HepG2 (cell line): Measurements from ENCODE around the gene MYH3. TPM values are rescaled to one million over a fixed set of nuclear protein-coding genes. Genes with fewer than 3 reads are reported as not detected.
A peak's percentile ranks its signal among the peaks of the same experiment; 100 is the strongest.

ENCODE experiments used
- FOXP1 ChIP-seq, 2 experiments: fragments of 450-650 bp in 1 of 2; IDR thresholded peaks; 2 replicates each; pipeline ENCODE4 v1.6.1; 2017 to 2018; ENCODE audit warnings: antibody characterized with exemption in 1 of 2
- HNRNPL ChIP-seq: fragments of 200-400 bp; formaldehyde crosslinking; IDR thresholded peaks from 2 replicates; pipeline ENCODE4 v1.6.1; 2017; ENCODE audit warnings: mild to moderate bottlenecking, low read depth, low read length
- MEIS1 ChIP-seq: sonication (generic); formaldehyde crosslinking; IDR thresholded peaks from 2 replicates; pipeline ENCODE4 v1.9.0; 2021; ENCODE audit warnings: mild to moderate bottlenecking, missing genetic modification reagents, moderate library complexity, borderline replicate concordance
- NFE2 ChIP-seq: sonication (generic); formaldehyde crosslinking; IDR thresholded peaks from 2 replicates; pipeline ENCODE4 v1.4.0; 2020; ENCODE audit warnings: missing genetic modification reagents
- NR2F2 ChIP-seq: IDR thresholded peaks from 2 replicates; pipeline ENCODE4 v1.6.1; 2012; ENCODE audit warnings: low read depth, inconsistent platforms, borderline replicate concordance
- PAWR ChIP-seq: sonication (generic); formaldehyde crosslinking; IDR thresholded peaks from 2 replicates; pipeline ENCODE4 v1.4.0; 2020; ENCODE audit warnings: missing genetic modification reagents, mild to moderate bottlenecking, borderline replicate concordance
- RAD21 ChIP-seq: fragments of 450-650 bp; formaldehyde crosslinking; IDR thresholded peaks from 2 replicates; pipeline ENCODE4 v1.5.0; 2020; ENCODE audit warnings: mild to moderate bottlenecking
- STAG1 ChIP-seq: sonication (generic); formaldehyde crosslinking; IDR thresholded peaks from 2 replicates; pipeline ENCODE4 v1.4.0; 2020; ENCODE audit warnings: missing genetic modification reagents
- ZNF331 ChIP-seq: sonication (generic); formaldehyde crosslinking; IDR thresholded peaks from 2 replicates; pipeline ENCODE4 v1.4.0; 2020; ENCODE audit warnings: missing genetic modification reagents
- ZNF7 ChIP-seq: IDR thresholded peaks from 2 replicates; pipeline ENCODE4 v1.6.1; 2016; ENCODE audit warnings: missing biosample characterization, missing genetic modification reagents
- ZNF724P ChIP-seq: sonication (generic); formaldehyde crosslinking; IDR thresholded peaks from 2 replicates; pipeline ENCODE4 v1.8.0; 2022; ENCODE audit warnings: missing genetic modification reagents, borderline replicate concordance
- ZNF75D ChIP-seq: sonication (generic); formaldehyde crosslinking; IDR thresholded peaks from 2 replicates; pipeline ENCODE4 v1.8.1; 2023; ENCODE audit warnings: missing genetic modification reagents, mild to moderate bottlenecking, borderline replicate concordance
- polyA plus RNA-seq, 8 experiments: library from polyadenylated mRNA; depleted of rRNA in 3 of 8; stranded (reverse) in 7 of 8; unstranded in 1 of 8; fragments of >200 nt; fragmentation: Illumina TruSeq in 4 of 8; extraction: Trizol in 4 of 8; gene quantifications; 2 replicates each; pipeline versions ENCODE4 v1.2.1 to v1.2.3, GENCODE V29; 2011 to 2016; ENCODE audit warnings: low read depth in 4 of 8, missing spikeins in 1 of 8, mixed read lengths in 1 of 8; ENCODE audit not compliant: insufficient read depth in 1 of 8
- total RNA-seq, 5 experiments: library from RNA; depleted of rRNA; stranded (reverse); fragments of >200 nt; fragmentation: Illumina TruSeq; extraction: Trizol; gene quantifications; 2 replicates each; pipeline ENCODE4 v1.2.3, GENCODE V29; 2016; ENCODE audit warnings: low read depth in 1 of 5
- TF ChIP-seq, protein P1 (sequence below): IDR thresholded peaks from 2 replicates; pipeline ENCODE4 v1.6.1; 2016; ENCODE audit warnings: mild to moderate bottlenecking, missing biosample characterization, missing genetic modification reagents
- TF ChIP-seq, protein P2 (sequence below): sonication (generic); formaldehyde crosslinking; IDR thresholded peaks from 2 replicates; pipeline ENCODE4 v1.4.0; 2020; ENCODE audit warnings: mild to moderate bottlenecking, missing genetic modification reagents
- TF ChIP-seq, protein P3 (sequence below): sonication (generic); formaldehyde crosslinking; IDR thresholded peaks from 2 replicates; pipeline ENCODE4 v1.5.0; 2020; ENCODE audit warnings: mild to moderate bottlenecking, missing genetic modification reagents, moderate library complexity
- TF ChIP-seq, protein P4 (sequence below): sonication (generic); formaldehyde crosslinking; conservative IDR thresholded peaks from 2 replicates; pipeline ENCODE4 v1.4.0; 2020; ENCODE audit warnings: missing genetic modification reagents

The MYH3 gene
- total and polyA plus RNA-seq, 2 of the 13 experiments (the other 11 are each of a cell fraction or from before 2014, with no cell fraction given) = 2.5 to 4.5 TPM

DNA sequence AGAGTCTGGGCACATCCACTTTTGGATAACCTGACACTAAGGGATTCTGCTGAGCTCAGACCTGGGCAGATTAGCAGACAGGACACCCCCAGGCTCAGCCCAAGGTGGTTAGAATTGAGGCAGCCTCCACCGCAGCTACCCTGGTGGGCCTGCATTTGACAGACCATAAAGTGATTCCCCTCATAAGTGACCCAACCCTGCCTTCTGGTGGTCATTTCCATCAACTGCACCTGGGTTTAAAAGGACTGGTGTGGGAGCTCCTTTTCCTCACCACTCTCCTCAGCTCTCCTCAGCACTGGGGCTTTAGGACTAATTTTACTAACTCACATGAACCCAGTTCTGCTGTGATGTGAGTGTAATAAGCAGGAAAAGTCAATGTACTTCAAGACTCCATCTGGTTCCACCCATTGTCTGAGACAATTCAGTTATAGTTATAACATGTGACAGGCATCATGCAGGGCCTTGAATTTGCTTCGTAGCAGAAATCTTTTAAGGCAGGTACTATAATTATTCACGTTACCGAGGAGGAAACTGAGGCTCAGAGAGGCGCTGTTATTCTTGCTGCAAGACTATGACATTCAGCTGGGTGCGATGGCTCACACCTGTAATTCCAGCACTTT is 42.5 kb downstream of the MYH3 start (continued):
- TF ChIP-seq, protein P1, sequence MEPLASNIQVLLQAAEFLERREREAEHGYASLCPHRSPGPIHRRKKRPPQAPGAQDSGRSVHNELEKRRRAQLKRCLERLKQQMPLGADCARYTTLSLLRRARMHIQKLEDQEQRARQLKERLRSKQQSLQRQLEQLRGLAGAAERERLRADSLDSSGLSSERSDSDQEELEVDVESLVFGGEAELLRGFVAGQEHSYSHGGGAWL = no peak
- TF ChIP-seq ZNF7 (CRISPR knock-in tag) (no peak), MEIS1 (CRISPR knock-in tag) (no peak), ZNF331 (CRISPR knock-in tag) (no peak), PAWR (CRISPR knock-in tag) (no peak), NFE2 (CRISPR knock-in tag) (no peak), HNRNPL (no peak), FOXP1 (IDR thresholded peaks at IDR 0.05) (no peak), FOXP1 (CRISPR knock-in tag; IDR thresholded peaks at IDR 0.05) (no peak), ZNF75D (CRISPR knock-in tag) (no peak), RAD21 (CRISPR knock-in tag) (peak; percentile 76), NR2F2 (no peak), STAG1 (peak; percentile 88), ZNF724P (CRISPR knock-in tag) (no peak)
- TF ChIP-seq, protein P2, sequence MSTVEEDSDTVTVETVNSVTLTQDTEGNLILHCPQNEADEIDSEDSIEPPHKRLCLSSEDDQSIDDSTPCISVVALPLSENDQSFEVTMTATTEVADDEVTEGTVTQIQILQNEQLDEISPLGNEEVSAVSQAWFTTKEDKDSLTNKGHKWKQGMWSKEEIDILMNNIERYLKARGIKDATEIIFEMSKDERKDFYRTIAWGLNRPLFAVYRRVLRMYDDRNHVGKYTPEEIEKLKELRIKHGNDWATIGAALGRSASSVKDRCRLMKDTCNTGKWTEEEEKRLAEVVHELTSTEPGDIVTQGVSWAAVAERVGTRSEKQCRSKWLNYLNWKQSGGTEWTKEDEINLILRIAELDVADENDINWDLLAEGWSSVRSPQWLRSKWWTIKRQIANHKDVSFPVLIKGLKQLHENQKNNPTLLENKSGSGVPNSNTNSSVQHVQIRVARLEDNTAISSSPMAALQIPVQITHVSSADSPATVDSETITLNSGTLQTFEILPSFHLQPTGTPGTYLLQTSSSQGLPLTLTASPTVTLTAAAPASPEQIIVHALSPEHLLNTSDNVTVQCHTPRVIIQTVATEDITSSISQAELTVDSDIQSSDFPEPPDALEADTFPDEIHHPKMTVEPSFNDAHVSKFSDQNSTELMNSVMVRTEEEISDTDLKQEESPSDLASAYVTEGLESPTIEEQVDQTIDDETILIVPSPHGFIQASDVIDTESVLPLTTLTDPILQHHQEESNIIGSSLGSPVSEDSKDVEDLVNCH = no peak
- TF ChIP-seq, protein P3, sequence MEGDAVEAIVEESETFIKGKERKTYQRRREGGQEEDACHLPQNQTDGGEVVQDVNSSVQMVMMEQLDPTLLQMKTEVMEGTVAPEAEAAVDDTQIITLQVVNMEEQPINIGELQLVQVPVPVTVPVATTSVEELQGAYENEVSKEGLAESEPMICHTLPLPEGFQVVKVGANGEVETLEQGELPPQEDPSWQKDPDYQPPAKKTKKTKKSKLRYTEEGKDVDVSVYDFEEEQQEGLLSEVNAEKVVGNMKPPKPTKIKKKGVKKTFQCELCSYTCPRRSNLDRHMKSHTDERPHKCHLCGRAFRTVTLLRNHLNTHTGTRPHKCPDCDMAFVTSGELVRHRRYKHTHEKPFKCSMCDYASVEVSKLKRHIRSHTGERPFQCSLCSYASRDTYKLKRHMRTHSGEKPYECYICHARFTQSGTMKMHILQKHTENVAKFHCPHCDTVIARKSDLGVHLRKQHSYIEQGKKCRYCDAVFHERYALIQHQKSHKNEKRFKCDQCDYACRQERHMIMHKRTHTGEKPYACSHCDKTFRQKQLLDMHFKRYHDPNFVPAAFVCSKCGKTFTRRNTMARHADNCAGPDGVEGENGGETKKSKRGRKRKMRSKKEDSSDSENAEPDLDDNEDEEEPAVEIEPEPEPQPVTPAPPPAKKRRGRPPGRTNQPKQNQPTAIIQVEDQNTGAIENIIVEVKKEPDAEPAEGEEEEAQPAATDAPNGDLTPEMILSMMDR (CRISPR knock-in tag) = peak; percentile 83
- TF ChIP-seq, protein P4, sequence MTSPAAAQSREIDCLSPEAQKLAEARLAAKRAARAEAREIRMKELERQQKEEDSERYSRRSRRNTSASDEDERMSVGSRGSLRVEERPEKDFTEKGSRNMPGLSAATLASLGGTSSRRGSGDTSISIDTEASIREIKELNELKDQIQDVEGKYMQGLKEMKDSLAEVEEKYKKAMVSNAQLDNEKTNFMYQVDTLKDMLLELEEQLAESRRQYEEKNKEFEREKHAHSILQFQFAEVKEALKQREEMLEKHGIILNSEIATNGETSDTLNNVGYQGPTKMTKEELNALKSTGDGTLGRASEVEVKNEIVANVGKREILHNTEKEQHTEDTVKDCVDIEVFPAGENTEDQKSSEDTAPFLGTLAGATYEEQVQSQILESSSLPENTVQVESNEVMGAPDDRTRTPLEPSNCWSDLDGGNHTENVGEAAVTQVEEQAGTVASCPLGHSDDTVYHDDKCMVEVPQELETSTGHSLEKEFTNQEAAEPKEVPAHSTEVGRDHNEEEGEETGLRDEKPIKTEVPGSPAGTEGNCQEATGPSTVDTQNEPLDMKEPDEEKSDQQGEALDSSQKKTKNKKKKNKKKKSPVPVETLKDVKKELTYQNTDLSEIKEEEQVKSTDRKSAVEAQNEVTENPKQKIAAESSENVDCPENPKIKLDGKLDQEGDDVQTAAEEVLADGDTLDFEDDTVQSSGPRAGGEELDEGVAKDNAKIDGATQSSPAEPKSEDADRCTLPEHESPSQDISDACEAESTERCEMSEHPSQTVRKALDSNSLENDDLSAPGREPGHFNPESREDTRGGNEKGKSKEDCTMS (CRISPR knock-in tag) = no peak
